ENCODE measurements around the gene RPTOR.
"Not testable (repeated sequence)": the region's sequence is repeated elsewhere in the genome, so short reads cannot be mapped to it uniquely, and the experiment has no call there.

Gene RPTOR

DNA sequence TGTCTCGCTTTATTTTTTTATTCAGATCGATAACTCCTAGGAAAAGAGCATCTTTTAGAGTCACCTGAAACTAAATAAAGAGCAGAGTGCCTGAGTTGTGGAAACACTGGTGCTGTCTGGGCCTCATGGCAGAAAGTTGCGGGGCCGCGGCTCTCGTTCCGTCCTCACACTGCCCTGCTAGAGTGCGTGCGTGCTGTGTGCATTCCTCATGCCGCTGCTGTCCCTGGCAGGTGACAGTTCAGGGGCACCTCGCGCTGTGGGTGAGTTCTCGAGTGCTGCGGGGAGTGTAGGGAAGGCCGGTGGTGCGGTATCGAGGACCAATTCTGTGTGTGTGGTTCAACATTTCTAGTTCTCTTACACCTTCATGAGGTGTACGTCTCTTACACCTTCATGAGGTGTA is 136.6 kb downstream of the RPTOR start:
- Mint-ChIP-seq H3K4me3 (no peak overlapping the region), H3K36me3 (peaks cover 18% of the 10 kb centered on the region), H3K9me3 (no peaks in the 10 kb centered on the region), H3K27me3 (no peaks in the 10 kb centered on the region), H3K4me1 (peaks cover 63% of the 10 kb centered on the region), H3K27ac (no peak overlapping the region)

DNA sequence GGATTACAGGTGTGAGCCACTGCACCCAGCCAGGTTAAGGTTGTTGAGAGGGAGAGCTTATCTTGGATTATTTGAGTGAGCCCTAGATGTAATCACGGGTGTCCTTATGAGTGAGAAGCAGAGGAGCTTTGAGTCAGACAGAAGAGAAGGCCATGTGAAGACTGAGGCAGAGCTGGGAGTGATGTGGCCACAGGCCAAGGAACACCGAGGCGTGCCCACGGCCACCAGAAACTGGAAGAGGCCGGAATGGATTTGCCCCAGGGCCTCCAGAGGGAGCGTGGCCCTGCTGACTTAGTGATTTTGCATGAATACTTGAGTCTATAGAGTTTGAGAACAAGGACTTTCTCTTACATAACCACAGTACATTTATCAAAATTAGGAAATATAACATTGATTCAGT is 137.7 kb downstream of the RPTOR start:
- no peaks in the 10 kb centered on the region for H3K9me3 Mint-ChIP-seq
- H3K27ac Mint-ChIP-seq: peak overlapping the region; percentile 72

DNA sequence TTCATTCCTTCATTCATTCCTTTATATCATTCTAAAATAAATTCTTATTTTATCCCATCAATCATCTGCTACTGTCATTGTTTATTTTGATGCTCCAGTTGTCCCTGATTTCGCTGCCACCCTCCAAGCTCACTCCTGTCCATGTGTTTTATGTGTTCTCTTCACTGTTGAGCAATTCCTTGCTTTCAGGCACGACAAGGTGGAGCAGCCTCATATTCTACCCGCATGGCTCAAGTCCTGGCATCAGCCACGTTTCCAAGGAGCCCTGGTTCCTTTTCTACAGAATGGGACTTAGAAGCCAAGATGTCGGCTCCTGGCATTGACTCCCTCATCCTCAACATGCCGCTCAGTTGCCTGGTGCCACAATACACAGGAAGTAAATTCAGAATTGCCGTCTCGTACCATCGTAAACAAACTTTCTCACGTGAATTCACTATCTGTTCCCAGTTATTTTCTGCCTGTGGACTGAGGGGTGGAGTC is 139.0 kb downstream of the RPTOR start:
- H3K4me3 Mint-ChIP-seq: no peak overlapping the region
- H3K27me3 Mint-ChIP-seq: no peaks in the 10 kb centered on the region
- peak overlapping the region; percentile 76 for H3K27ac Mint-ChIP-seq
- H3K36me3 Mint-ChIP-seq: peaks cover 19% of the 10 kb centered on the region
- H3K9me3 Mint-ChIP-seq: no peaks in the 10 kb centered on the region
- H3K4me1 Mint-ChIP-seq: peaks cover 47% of the 10 kb centered on the region

More for the DNA sequence above, 137.7 kb downstream of the RPTOR start:
- Mint-ChIP-seq H3K4me3 (no peak overlapping the region), H3K36me3 (peaks cover 21% of the 10 kb centered on the region), H3K27me3 (no peaks in the 10 kb centered on the region), H3K4me1 (peaks cover 56% of the 10 kb centered on the region)

DNA sequence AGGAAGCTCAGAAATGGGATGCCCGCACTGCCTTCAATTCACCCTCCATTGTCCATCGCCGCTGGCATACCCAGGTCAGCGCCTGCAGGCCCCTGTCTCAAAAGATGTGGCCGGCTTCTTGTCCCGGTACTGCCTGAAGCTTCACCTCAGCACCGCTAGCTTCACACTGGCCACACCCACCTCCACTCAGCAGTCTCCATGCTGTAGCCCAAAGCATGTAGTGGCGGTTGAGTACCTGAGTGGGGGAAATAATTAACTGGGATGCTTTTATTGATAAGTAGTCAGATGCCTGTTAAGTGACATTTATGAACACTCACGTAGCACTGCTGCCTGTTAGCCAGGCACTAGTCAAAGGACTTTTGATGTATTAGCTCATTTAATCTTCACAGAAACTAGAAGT is 143.2 kb downstream of the RPTOR start:
- Mint-ChIP-seq H3K4me1 (peaks cover 41% of the 10 kb centered on the region), H3K4me3 (no peak overlapping the region), H3K9me3 (no peaks in the 10 kb centered on the region), H3K27ac (peak overlapping the region; percentile 3), H3K36me3 (peaks cover 26% of the 10 kb centered on the region), H3K27me3 (no peaks in the 10 kb centered on the region)

DNA sequence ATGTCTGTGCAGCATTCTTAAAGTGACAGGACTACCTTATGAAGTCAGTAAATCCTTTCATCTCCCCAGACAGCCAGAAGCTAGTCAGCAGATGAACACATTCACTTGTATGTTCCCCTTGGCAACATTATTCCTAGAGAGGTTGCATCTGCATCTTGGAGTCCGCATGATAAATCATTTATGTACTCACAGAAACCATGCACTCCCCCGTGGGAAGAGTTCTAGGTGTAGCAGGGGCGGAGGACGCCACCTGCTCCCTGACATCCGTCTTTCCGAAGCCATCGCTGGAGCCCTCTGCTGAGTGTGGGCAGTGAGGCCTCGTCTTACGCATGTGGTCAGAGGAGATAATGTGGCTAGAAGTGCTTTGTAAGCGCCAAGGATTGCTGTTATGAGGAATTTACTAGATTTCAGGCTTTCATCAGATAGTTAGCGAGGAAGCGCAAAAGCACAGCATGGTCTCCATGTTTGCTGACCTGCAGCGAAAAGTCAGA is 144.5 kb downstream of the RPTOR start:
- Mint-ChIP-seq H3K27ac (no peak overlapping the region), H3K4me1 (peaks cover 39% of the 10 kb centered on the region), H3K27me3 (no peaks in the 10 kb centered on the region), H3K9me3 (no peaks in the 10 kb centered on the region), H3K4me3 (no peak overlapping the region), H3K36me3 (peaks cover 18% of the 10 kb centered on the region)

DNA sequence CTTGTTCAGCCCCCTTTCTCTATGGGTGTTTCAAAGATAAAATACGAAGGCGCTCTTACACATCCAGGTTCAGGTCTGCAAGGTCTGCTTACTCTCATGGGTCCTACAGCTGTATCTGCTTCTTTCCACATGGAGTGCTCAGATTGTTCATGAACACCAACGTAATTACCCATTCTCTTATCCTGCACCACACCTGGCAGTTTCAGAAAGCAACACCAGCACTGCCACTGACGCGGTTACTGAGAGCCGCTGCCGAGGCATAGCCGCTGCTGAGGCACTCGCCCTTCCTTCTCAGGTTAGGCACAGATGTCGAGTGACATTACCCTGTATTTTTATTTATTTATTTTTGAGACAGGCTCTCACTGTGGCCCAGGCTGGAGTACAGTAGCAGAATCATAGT is 147.1 kb downstream of the RPTOR start:
- Mint-ChIP-seq H3K36me3 (peaks cover 13% of the 10 kb centered on the region), H3K4me3 (no peak overlapping the region)

DNA sequence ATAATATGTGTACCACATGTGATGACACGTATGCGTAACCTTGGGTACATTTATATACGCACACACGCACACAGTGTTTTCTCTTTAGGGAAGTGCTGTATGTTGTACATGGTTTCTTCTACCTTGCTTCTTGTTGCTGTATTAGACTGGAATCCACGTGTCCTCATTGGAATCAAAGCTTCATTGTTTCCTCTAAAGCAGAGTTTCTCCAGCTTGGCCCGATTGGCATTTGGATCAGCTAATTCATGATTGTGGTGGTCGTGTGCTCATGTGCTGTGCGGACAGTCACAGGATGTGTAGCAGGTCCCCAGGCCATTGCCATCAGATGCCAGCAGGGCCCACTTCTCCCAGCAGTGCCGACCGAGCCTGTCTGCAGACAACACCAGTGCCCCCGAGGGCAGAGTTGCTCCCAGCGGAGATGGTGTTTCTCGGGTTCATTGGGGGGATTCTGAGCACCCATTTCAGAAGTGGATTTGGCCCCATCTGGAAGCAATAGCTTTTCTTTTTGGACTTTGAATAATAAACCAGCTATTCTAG is 148.4 kb downstream of the RPTOR start:
- Mint-ChIP-seq H3K4me3 (no peak overlapping the region), H3K9me3 (no peaks in the 10 kb centered on the region), H3K36me3 (peaks cover 9% of the 10 kb centered on the region), H3K27me3 (no peaks in the 10 kb centered on the region), H3K27ac (no peak overlapping the region), H3K4me1 (peaks cover 71% of the 10 kb centered on the region)

More for the DNA sequence above, 147.1 kb downstream of the RPTOR start:
- H3K27ac Mint-ChIP-seq: no peak overlapping the region
- no peaks in the 10 kb centered on the region for H3K27me3 Mint-ChIP-seq
- H3K4me1 Mint-ChIP-seq: peaks cover 64% of the 10 kb centered on the region
- H3K9me3 Mint-ChIP-seq: no peaks in the 10 kb centered on the region

DNA sequence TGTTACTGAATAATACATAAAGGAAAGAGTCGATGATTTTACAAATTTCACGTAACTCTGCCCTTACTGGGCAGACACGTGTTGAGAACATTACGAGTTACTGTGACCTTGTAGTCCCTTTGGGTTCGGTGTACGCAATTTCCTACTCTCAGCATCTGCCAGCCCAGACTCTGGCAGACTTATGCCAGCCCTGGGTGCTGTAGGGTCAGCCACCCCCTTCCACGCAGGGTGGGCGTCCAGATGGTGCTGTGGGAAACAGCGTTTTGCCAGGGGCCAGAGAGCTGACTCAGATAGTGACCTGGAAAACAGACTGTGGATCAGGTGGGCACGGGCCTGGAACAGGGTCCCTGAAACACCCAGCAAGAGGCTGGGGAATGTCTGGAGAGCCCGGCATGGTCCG is 148.9 kb downstream of the RPTOR start:
- Mint-ChIP-seq H3K9me3 (no peaks in the 10 kb centered on the region), H3K36me3 (peaks cover 7% of the 10 kb centered on the region), H3K27ac (no peak overlapping the region), H3K27me3 (no peaks in the 10 kb centered on the region), H3K4me3 (no peak overlapping the region), H3K4me1 (peaks cover 70% of the 10 kb centered on the region)

DNA sequence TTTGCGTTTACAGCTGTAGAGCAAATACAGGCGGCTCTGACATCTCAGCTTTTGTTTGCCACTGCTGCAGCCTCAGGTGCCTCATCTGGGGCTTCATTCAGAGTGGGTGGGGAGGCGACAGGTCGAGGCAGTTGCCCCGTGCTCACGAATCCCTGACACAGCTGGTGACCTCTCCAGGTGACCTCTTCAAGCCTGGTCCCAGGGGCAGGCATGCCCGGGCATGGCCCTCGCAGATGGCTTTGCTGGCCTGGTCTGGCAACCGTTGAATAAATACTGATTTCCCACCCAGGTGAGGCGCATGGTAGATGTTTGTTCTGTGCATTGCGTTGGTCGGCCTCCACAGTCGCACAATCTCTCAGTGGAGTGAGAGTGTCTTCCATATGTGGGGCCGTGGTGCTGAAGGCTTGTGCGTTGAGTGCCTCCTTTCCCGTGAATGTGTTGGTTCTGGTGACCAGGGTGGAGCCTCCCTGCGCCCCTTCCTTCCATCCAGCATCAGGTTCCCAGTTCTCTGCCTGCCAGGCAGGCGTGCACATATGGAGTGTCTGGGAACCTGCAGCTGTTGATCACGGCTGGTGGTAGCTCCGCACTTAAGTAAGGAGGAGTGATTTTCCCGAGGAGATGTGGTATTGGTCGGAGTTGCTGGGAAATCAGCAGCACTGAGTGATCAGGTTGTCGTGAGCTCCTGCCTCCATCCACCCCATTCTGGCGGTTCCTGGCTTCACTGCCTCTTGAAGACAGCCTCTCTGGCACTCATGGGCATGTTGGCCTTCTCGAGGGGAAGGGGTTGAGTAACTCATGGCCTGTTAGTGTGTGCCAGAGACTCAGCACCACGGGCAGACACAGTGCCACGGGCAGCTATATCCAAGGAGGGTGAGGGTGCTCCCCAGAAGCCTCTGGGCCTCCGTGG is 149.7 kb downstream of the RPTOR start:
- H3K27me3 Mint-ChIP-seq: no peaks in the 10 kb centered on the region
- no peaks in the 10 kb centered on the region for H3K9me3 Mint-ChIP-seq
- H3K36me3 Mint-ChIP-seq: peaks cover 7% of the 10 kb centered on the region
- H3K27ac Mint-ChIP-seq: peak overlapping the region; percentile 8
- no peak overlapping the region for H3K4me3 Mint-ChIP-seq
- H3K4me1 Mint-ChIP-seq: peaks cover 74% of the 10 kb centered on the region

DNA sequence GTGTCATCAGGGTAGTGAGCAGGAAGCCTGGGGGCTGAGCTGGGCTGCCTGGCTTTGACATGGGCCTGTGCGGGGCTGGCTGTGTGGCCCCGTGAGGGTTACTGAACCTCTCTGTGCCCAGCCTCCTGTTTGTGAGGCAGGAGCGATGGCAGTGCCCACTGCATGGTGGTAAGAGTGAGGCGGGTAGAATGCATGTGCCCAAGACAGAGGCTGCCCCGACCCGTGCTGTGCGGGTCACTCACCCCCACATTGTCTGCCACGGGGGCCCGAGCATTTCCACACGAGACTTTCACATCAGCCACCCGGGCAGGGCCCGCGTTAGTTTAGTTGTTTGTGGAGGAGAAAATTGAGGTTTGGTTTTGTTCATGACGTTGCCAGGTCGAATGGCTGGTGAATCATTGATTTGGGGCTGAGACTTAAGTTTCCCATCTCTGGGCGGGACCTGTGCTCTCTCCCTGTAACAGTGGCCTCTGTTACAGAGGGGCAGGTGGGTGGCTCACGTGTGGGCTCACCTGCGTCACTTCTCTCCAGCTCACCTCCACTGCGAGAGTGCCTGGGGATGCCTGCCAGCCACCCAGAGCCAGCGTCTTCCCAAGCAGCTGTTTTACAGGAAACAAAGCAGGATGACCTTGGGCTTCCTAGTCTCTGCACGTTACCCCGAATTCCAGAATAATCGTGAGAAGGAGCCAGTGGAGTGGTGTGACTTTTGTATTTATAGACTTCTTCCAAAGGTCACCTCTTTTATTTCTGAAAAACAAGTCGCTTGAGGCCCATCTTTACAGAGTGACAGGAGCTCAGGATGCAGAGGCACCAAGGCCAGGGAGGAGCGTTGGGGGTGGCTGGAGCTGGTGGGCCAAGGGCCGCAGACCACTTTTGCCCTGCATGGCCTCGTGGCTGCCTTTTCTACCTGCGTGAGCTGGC is 150.6 kb downstream of the RPTOR start:
- peaks cover 71% of the 10 kb centered on the region for H3K4me1 Mint-ChIP-seq
- peak overlapping the region; percentile 30 for H3K4me3 Mint-ChIP-seq
- no peaks in the 10 kb centered on the region for H3K27me3 Mint-ChIP-seq
- peaks cover 6% of the 10 kb centered on the region for H3K9me3 Mint-ChIP-seq
- peak overlapping the region; percentile 83 for H3K27ac Mint-ChIP-seq
- peaks cover 8% of the 10 kb centered on the region for H3K36me3 Mint-ChIP-seq

DNA sequence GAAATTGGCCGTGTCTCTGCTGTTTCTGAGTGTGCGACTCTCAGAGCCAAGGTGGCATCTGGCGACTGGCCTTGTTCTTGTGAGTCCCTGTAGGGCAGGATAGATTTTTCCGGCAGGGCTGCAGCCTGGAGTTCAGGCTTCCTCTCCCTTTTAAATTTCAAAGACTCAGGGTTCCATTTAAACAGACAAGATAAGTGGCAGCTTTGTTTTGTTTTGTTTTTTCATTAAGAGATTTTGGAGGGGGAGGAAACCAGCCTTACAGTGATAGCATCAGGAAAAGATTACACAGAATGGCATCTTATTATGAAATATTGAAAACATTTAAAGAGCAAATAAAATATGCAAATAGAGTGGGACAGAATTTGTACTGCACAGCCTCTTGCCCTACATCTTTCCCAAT is 151.3 kb downstream of the RPTOR start:
- Mint-ChIP-seq H3K27ac (peak overlapping the region; percentile 83), H3K4me3 (peak overlapping the region; percentile 30), H3K36me3 (peaks cover 4% of the 10 kb centered on the region), H3K9me3 (peaks cover 6% of the 10 kb centered on the region), H3K4me1 (peaks cover 68% of the 10 kb centered on the region), H3K27me3 (no peaks in the 10 kb centered on the region)

DNA sequence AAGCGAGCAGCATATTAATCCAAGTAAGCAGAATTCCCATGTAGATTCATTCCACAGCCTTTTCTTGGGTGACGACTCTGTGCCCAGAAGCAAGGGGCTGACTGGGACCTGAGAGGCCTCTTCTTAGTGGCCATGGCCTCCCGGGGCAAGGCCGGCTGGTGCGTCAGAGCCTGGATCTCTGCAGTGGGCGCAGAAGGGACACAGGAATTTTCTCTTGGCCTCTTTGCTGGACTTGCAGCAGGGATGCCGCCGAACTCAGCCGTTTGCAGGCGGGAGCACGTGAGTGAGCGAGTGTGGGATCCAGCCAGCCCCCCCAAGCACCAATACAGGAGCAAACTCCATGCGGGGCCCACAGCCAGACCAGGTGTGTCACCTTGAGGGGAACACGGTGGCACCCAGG is 151.8 kb downstream of the RPTOR start:
- Mint-ChIP-seq H3K4me3 (no peak overlapping the region), H3K27me3 (no peaks in the 10 kb centered on the region), H3K36me3 (peaks cover 4% of the 10 kb centered on the region), H3K27ac (no peak overlapping the region), H3K4me1 (peaks cover 64% of the 10 kb centered on the region), H3K9me3 (peaks cover 6% of the 10 kb centered on the region)

DNA sequence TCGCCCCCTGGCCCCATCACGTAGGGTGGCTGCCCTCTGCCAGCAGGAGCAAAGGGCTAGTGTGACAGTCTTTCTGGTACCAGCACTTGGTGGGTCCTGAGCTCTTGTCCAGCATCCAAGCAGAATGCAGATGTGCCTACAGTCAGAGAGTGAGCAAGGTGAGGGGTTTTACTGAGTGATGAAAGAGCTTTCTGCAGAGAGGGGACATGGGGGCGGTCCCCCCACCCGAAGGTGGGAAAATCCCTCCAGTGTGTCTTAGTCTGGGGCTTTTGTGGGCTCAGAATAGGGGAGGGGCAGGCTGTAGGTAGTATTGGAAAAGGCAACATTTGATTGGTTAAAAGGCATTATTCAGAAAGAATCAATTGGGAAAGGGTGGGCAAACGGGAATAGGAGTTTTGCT is 152.3 kb downstream of the RPTOR start:
- peaks cover 4% of the 10 kb centered on the region for H3K36me3 Mint-ChIP-seq
- peaks cover 6% of the 10 kb centered on the region for H3K9me3 Mint-ChIP-seq
- no peak overlapping the region for H3K4me3 Mint-ChIP-seq
- peak overlapping the region; percentile 90 for H3K27ac Mint-ChIP-seq
- no peaks in the 10 kb centered on the region for H3K27me3 Mint-ChIP-seq
- peaks cover 61% of the 10 kb centered on the region for H3K4me1 Mint-ChIP-seq

DNA sequence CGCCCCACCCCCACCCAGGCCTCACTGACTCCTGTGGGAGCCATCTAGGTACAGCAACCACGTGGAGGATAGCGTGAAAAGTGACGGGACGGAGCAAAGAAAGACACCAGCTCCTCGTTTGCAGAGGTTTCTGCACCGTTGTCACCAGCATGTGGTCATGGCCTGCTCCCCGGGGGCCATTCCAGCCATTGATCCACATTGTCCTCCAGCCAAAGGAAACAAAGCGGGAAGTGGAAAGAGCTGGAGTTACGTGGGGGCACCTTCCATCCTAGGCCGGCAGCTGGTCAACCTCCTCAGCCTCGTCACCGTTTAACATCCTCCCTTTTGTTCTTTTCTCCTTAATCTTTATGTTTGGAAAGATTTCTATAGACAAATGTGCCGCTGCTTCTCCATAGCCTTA is 153.7 kb downstream of the RPTOR start:
- peaks cover 70% of the 10 kb centered on the region for H3K4me1 Mint-ChIP-seq
- no peak overlapping the region for H3K4me3 Mint-ChIP-seq
- H3K36me3 Mint-ChIP-seq: peaks cover 4% of the 10 kb centered on the region
- no peaks in the 10 kb centered on the region for H3K27me3 Mint-ChIP-seq
- peaks cover 6% of the 10 kb centered on the region for H3K9me3 Mint-ChIP-seq
- H3K27ac Mint-ChIP-seq: peak overlapping the region; percentile 12

DNA sequence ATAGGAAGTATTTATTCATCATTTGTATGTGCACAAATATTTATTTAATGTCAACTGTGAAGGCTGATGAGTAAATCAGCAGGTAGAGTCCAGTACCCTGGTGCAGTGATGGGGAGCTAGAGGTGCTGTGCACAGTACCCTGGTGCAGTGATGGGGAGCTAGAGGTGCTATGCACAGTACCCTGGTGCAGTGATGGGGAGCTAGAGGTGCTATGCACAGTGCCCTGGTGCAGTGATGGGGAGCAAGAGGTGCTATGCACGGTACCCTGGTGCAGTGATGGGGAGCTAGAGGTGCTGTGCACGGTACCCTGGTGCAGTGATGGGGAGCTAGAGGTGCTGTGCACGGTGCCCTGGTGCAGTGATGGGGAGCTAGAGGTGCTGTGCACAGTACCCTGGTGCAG is 154.6 kb downstream of the RPTOR start:
- H3K4me3 Mint-ChIP-seq, H3K36me3 Mint-ChIP-seq, H3K27ac Mint-ChIP-seq, H3K9me3 Mint-ChIP-seq, H3K27me3 Mint-ChIP-seq: not testable (repeated sequence)
- H3K4me1 Mint-ChIP-seq: peaks cover 79% of the 10 kb centered on the region
